Ovary (tissue), 3 donors: ENCODE results near the gene NXNL2.

Experiments
- CTCF ChIP-seq, 3 donors: fragments of 450-650 bp in 2 of 3; fragments of 200-600 bp in 1 of 3; IDR thresholded peaks; one replicate each; pipeline versions ENCODE4 v1.5.1 to v1.8.0; 2016 to 2022; ENCODE audit warnings: antibody characterized with exemption in 3 of 3, mild to moderate bottlenecking in 1 of 3
- EP300 ChIP-seq: sonication (generic); formaldehyde crosslinking; IDR thresholded peaks from one replicate; pipeline ENCODE4 v1.6.1; 2017; ENCODE audit warnings: antibody characterized with exemption
- donor health status: DM: no; HTN: no; CAD: no.

DNA sequence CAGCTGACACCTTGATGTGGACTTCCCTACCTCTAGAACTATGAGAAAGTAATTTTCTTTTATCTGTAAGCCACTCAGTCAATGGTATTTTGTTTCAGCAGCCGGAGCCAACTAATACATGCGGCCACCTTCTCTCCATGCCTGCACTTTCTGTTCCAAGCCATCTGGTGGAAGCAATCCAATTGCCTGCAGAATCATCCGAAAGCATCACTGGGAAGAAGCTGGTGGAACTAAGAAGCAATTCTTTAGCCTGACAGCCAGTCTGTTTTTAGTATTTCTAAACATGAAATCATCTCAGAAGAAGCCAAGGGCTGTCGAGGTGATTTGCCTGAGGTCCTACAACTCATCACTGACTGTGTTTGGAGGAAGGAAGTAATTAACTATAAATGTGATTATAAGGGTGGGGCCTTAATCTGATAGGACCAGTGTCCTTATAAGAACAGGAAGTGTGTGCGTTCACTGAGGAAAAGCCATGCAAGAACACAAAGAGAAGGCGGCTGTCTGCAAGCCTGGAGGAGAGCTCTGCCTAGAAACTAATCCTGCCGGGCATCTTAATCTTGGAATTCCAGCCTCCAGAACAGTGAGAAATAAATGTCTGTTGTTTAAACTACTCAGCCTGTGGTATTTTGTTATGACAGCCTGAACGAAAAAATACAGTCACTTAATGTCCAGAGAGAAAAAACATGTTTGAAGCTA is 49.1 kb downstream of the NXNL2 start:
- TF ChIP-seq EP300 (no peak), CTCF (IDR thresholded peaks at IDR 0.05) (no peak)
